ENCODE data around the gene RAB3IL1. TPM values are rescaled to one million over a fixed set of nuclear protein-coding genes. Genes with fewer than 3 reads are reported as not detected.

Gene RAB3IL1
- total and polyA plus RNA-seq, 9 of the 15 experiments (the other 6 are each of a cell fraction or from before 2014, with no cell fraction given) = 0.15 to 42.6 (median 15.5) TPM

DNA sequence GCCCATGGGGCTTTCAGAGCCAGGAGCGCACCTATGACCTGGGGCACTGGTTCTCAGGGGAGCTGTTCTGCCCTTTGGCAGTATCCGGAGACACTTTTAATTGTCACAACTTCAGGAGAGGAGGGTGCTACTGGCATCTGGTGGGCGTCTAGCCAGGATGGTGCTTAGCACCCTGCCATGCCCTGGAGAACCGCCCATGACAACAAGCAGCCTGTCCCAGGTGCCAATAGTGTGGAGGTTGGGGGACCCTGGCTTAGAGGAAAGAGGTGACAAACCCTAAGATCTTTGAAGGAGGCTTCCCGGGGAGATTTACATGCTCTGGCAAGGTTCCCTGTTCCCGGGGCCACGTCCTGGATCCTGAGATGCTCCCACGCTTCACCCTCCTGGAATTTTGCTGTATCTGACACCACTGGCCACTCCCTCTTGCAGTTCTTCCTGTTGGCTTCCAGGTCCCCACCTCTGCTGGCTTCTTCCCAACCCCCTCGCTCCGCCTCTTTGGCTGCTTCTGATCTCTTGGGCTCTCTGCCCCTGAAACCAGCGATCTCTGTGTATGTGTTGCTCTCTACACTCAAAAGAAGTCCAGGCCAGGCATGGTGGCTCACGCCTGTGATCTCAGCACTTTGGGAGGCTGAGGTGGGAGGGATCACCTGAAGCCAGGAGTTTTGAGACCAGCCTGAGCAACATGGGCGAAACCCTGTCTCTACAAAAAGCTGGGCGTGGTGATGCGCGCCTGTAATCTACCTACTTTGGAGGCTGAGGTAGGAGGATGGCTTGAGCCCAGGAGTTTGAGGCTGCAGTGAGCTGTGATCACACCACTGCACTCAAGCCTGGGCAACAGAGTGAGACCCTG lies 57.1 kb downstream of the RAB3IL1 start (continued):
- TF ChIP-seq RFX1 (IDR thresholded peaks at IDR 0.05) (no peak), NRF1 (conservative IDR thresholded peaks at IDR 0.05 in 1 of 2, IDR thresholded peaks at IDR 0.05 in 1 of 2) (no peak), ARID1B (IDR thresholded peaks at IDR 0.05) (0 out of 2 replicates have a peak, but pooled peaks have one; percentile 11), NCOR1 (IDR thresholded peaks at IDR 0.05) (no peak), ZNF76 (CRISPR knock-in tag; IDR thresholded peaks at IDR 0.05; ENCODE audit: borderline replicate concordance) (no peak), ZNF347 (CRISPR knock-in tag; IDR thresholded peaks at IDR 0.05; ENCODE audit: low read depth) (no peak), STAT5B (CRISPR knock-in tag; IDR thresholded peaks at IDR 0.05) (no peak), COPS2 (conservative IDR thresholded peaks at IDR 0.05) (no peak), EWSR1 (IDR thresholded peaks at IDR 0.05; ENCODE audit: borderline replicate concordance, low read depth, partially characterized antibody) (no peak), JUND (IDR thresholded peaks at IDR 0.05; ENCODE audit: borderline replicate concordance, low read depth, low read length) (0 out of 2 replicates have a peak, but pooled peaks have one; percentile 3), JUND (tag; IDR thresholded peaks at IDR 0.05; ENCODE audit: borderline replicate concordance, low read depth, low read length) (no peak), ZNF79 (CRISPR knock-in tag; IDR thresholded peaks at IDR 0.05; ENCODE audit: low read depth) (no peak), KDM1A (IDR thresholded peaks at IDR 0.05) (0 out of 4 replicates have a peak, but pooled peaks of 1 of the 2 experiments have one; percentile 19), NFIC (IDR thresholded peaks at IDR 0.05) (peak; percentile 84), CTBP1 (IDR thresholded peaks at IDR 0.05; ENCODE audit: borderline replicate concordance) (peak; percentile 29; the same call in 1 of the 2 replicates), CBX3 (IDR thresholded peaks at IDR 0.05; ENCODE audit: borderline replicate concordance in 1 of 2, low read length in 2 of 2) (no peak), NONO (IDR thresholded peaks at IDR 0.05; ENCODE audit: low read depth in 2 of 2, low read length in 1 of 2) (no peak), ADNP (tag; IDR thresholded peaks at IDR 0.05) (no peak)
- TF ChIP-seq, protein P1, sequence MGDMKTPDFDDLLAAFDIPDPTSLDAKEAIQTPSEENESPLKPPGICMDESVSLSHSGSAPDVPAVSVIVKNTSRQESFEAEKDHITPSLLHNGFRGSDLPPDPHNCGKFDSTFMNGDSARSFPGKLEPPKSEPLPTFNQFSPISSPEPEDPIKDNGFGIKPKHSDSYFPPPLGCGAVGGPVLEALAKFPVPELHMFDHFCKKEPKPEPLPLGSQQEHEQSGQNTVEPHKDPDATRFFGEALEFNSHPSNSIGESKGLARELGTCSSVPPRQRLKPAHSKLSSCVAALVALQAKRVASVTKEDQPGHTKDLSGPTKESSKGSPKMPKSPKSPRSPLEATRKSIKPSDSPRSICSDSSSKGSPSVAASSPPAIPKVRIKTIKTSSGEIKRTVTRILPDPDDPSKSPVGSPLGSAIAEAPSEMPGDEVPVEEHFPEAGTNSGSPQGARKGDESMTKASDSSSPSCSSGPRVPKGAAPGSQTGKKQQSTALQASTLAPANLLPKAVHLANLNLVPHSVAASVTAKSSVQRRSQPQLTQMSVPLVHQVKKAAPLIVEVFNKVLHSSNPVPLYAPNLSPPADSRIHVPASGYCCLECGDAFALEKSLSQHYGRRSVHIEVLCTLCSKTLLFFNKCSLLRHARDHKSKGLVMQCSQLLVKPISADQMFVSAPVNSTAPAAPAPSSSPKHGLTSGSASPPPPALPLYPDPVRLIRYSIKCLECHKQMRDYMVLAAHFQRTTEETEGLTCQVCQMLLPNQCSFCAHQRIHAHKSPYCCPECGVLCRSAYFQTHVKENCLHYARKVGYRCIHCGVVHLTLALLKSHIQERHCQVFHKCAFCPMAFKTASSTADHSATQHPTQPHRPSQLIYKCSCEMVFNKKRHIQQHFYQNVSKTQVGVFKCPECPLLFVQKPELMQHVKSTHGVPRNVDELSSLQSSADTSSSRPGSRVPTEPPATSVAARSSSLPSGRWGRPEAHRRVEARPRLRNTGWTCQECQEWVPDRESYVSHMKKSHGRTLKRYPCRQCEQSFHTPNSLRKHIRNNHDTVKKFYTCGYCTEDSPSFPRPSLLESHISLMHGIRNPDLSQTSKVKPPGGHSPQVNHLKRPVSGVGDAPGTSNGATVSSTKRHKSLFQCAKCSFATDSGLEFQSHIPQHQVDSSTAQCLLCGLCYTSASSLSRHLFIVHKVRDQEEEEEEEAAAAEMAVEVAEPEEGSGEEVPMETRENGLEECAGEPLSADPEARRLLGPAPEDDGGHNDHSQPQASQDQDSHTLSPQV (IDR thresholded peaks at IDR 0.05) = 0 out of 2 replicates have a peak, but pooled peaks have one; percentile 54
- TF ChIP-seq, protein P2, sequence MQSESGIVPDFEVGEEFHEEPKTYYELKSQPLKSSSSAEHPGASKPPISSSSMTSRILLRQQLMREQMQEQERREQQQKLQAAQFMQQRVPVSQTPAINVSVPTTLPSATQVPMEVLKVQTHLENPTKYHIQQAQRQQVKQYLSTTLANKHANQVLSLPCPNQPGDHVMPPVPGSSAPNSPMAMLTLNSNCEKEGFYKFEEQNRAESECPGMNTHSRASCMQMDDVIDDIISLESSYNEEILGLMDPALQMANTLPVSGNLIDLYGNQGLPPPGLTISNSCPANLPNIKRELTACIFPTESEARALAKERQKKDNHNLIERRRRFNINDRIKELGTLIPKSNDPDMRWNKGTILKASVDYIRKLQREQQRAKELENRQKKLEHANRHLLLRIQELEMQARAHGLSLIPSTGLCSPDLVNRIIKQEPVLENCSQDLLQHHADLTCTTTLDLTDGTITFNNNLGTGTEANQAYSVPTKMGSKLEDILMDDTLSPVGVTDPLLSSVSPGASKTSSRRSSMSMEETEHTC (IDR thresholded peaks at IDR 0.05) = no peak
- TF ChIP-seq, protein P3, sequence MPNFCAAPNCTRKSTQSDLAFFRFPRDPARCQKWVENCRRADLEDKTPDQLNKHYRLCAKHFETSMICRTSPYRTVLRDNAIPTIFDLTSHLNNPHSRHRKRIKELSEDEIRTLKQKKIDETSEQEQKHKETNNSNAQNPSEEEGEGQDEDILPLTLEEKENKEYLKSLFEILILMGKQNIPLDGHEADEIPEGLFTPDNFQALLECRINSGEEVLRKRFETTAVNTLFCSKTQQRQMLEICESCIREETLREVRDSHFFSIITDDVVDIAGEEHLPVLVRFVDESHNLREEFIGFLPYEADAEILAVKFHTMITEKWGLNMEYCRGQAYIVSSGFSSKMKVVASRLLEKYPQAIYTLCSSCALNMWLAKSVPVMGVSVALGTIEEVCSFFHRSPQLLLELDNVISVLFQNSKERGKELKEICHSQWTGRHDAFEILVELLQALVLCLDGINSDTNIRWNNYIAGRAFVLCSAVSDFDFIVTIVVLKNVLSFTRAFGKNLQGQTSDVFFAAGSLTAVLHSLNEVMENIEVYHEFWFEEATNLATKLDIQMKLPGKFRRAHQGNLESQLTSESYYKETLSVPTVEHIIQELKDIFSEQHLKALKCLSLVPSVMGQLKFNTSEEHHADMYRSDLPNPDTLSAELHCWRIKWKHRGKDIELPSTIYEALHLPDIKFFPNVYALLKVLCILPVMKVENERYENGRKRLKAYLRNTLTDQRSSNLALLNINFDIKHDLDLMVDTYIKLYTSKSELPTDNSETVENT (CRISPR knock-in tag; IDR thresholded peaks at IDR 0.05) = no peak

All from K562 (cell line).